Natural killer cell treated with Interleukin-12 subunit alpha and Interleukin-12 subunit beta and Interleukin-15 and Interleukin-18, amount 100 ng/mL, for 72 hours (primary cell): Measurements from ENCODE around the gene SMURF2. TPM values are rescaled to one million over a fixed set of nuclear protein-coding genes. Genes with fewer than 3 reads are reported as not detected.
"Not testable (repeated sequence)": the region's sequence is repeated elsewhere in the genome, so short reads cannot be mapped to it uniquely, and the experiment has no call there.

ENCODE experiments used
- ATAC-seq, 2 donors: fragments of 150-1000 bp; cut with Tn5 transposase in 1 of 2; sonication (Bioruptor Pico), chemical (Tn5 transposase) in 1 of 2; 2 replicates each; pipeline ENCODE4 v1.10.0; 2021
- DNase-seq: peaks from one replicate; pipeline ENCODE4 v3.0.0; 2022; ENCODE audit warnings: low spot score
- H3K27ac Mint-ChIP-seq, 2 donors: 1 replicate in 1 of 2; 2 replicates in 1 of 2; pipeline ENCODE4 v1.8.0; 2022; ENCODE audit warnings: mixed read lengths in 2 of 2, mild to moderate bottlenecking in 1 of 2, moderate library complexity in 1 of 2
- H3K27me3 Mint-ChIP-seq, 2 donors: 1 replicate in 1 of 2; 2 replicates in 1 of 2; pipeline ENCODE4 v1.8.0; 2022; ENCODE audit warnings: mixed read lengths in 2 of 2
- H3K36me3 Mint-ChIP-seq: one replicate; pipeline ENCODE4 v1.8.0; 2022; ENCODE audit warnings: mixed read lengths
- H3K4me1 Mint-ChIP-seq, 2 donors: 1 replicate in 1 of 2; 2 replicates in 1 of 2; pipeline ENCODE4 v1.8.0; 2022; ENCODE audit warnings: low read depth in 2 of 2, mixed read lengths in 2 of 2, mild to moderate bottlenecking in 1 of 2
- H3K4me3 Mint-ChIP-seq: one replicate; pipeline ENCODE4 v1.8.0; 2022; ENCODE audit warnings: mixed read lengths
- H3K9me3 Mint-ChIP-seq: 2 replicates; pipeline ENCODE4 v1.8.0; 2022; ENCODE audit warnings: mixed read lengths
- total RNA-seq, 2 donors: library from RNA; stranded (reverse); gene quantifications; one replicate each; pipeline ENCODE4 v1.2.3, GENCODE V29; 2022

SMURF2 gene
- total RNA-seq, 2 donors from 2014 or later: 18.0 to 26.1 TPM

DNA sequence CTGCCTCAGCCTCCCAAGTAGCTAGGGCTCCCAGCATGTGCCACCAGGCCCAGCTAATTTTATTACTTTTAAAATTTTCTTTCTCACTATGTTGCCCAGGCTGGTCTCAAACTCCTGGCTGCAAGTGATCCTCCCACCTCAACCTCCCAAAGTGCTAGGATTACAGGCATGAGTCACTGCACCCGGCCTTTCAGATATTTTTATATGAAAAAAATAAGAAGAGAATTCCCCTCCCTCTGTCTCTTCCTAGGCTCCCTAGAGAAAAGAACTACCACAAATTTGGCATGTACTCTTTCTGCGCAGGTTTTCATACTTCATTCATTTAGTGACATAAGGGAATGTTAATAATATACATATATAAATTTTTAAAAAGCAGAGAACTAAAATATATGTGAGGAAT lies 21.7 kb upstream of the SMURF2 start:
- Mint-ChIP-seq H3K9me3 (no peaks in the 10 kb centered on the region), H3K36me3 (no peaks in the 10 kb centered on the region), H3K4me1 (no peaks in the 10 kb centered on the region), H3K4me3 (no peak overlapping the region), H3K27ac (no peak overlapping the region), H3K27me3 (no peaks in the 10 kb centered on the region)
- ATAC-seq (no peak), DNase-seq (no peak)

DNA sequence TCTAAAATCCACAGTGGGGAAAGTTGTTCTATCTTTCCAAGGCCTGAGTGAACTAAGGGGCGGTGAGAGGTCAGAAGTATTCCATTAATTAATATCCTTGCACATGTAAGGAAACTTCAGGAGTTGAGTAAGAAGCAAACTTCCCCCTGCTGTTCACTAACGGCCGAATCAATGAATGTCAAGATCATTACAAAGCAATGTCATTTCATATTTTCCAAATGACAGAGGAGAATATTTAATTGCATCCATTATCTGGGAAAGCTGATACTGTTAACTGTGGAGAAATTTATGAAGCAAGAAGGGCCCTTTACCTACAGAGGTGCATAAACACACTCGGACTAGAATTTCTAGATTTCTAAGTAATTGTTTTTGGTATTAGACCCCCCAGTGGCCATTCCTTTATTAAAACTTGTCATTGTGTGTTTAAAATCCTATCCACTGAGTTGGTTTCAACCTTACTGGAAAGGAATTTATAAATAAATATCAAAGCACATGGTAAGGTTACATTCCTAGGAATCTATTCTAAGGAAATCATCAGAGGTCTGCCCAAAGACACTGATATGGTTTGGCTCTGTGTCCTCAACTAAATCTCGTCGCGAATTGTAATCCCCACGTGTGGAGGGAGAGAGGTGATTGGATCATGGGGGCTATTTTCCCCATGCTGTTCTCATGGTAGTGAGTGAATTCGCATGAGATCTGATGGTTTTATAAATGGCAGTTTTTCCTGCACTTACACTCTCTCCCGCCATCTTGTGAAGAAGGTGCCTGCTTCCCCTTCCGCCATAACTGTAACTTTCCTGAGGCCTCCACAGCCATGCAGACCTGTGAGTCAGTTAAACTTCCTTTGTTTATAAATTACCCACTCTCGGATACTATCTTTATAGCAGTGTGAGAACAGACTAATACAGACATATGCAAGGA lies 20.4 kb upstream of the SMURF2 start:
- ATAC-seq (no peak), DNase-seq (no peak)
- Mint-ChIP-seq H3K4me1 (no peaks in the 10 kb centered on the region), H3K4me3 (no peak overlapping the region), H3K27me3 (no peaks in the 10 kb centered on the region), H3K9me3 (no peaks in the 10 kb centered on the region), H3K36me3 (no peaks in the 10 kb centered on the region), H3K27ac (no peak overlapping the region)

DNA sequence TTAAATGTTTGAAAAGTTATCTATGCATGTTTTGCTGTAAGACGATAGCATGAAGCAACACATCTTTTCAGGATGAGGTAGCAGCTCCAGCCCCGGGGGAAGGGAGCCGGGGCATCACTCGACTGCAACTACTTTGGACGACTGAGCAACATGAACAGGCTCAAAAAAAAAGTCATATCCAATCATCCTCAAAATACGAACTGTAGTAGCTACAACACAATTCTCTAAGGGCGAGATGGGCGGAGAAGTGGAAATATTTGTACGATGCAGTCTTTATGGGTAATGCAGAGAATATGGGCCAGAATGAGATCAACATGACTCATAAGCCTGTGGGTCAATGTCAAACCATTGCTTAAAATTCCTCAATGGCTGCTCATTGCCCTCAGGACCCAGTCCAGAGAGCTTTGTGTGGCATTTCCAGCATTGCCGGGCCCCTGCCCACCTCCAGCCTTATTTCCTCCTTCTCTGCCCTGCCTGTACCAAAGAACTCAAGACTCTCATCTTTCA lies 17.7 kb upstream of the SMURF2 start:
- no peak overlapping the region for H3K4me3 Mint-ChIP-seq
- no peaks in the 10 kb centered on the region for H3K36me3 Mint-ChIP-seq
- H3K9me3 Mint-ChIP-seq: no peaks in the 10 kb centered on the region
- ATAC-seq (no peak), DNase-seq (no peak)
- H3K27me3 Mint-ChIP-seq: no peaks in the 10 kb centered on the region
- no peaks in the 10 kb centered on the region for H3K4me1 Mint-ChIP-seq
- peak overlapping the region in 1 of 2 donors; percentile 54 for H3K27ac Mint-ChIP-seq

DNA sequence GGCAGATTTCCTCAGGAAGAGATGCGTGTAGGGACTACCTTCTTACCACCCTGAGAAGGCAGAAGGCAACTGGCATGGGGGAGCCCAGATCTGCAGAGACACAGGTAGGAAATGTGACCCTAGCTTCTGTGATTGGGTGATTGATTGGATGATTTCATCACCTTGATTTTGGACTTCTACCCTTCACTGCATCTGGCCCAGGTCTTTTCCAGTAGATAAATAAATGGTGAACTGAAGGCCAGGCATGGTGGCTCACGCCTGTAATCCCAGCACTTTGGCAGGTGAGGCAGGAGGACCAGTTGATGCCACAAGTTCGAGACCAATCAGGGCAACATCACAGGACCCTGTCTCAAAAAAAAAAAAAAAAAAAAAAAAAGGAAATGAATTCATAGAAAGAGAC lies 14.7 kb upstream of the SMURF2 start:
- no peaks in the 10 kb centered on the region for H3K27me3 Mint-ChIP-seq
- H3K4me1 Mint-ChIP-seq: no peaks in the 10 kb centered on the region
- DNase-seq (no peak), ATAC-seq (no peak)
- no peak overlapping the region for H3K4me3 Mint-ChIP-seq
- no peak overlapping the region for H3K27ac Mint-ChIP-seq
- H3K9me3 Mint-ChIP-seq: no peaks in the 10 kb centered on the region
- H3K36me3 Mint-ChIP-seq: no peaks in the 10 kb centered on the region

DNA sequence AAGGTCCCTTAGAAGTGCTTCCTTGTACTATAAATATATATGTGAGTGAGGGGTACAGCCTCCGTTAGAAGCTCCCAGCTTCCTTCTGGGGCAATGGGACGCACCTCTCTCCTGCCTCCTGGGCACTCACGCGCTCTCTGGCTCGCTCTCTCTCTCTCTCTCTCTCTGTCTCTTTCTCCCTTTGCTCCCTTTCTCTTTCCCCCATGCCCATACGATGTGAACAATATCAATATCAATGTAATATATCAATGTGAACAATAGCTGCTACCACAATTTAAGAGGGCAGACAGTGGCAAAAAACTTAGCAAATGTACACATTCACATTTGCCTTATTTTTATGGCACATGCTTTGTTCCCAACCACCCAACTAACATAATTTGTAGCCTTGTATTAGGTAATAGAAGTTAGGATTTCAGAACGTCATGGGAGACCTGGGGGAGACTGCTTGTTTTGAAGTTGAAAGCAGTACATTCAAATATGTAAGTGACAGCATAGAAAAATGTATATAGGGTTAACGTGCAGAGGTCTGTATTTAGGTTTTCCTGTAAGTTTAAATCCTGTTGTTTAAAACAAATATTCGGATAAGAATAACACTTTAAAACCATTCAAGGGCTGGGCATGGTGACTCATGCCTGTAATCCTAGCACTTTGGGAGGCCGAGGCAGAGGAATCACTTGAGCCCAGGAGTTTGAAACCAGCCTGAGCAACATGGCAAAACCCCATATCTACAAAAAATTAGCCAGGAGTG lies 8.9 kb upstream of the SMURF2 start:
- not testable (repeated sequence) for H3K9me3 Mint-ChIP-seq, H3K4me1 Mint-ChIP-seq, H3K27me3 Mint-ChIP-seq, ATAC-seq, DNase-seq, H3K4me3 Mint-ChIP-seq, H3K27ac Mint-ChIP-seq, H3K36me3 Mint-ChIP-seq

DNA sequence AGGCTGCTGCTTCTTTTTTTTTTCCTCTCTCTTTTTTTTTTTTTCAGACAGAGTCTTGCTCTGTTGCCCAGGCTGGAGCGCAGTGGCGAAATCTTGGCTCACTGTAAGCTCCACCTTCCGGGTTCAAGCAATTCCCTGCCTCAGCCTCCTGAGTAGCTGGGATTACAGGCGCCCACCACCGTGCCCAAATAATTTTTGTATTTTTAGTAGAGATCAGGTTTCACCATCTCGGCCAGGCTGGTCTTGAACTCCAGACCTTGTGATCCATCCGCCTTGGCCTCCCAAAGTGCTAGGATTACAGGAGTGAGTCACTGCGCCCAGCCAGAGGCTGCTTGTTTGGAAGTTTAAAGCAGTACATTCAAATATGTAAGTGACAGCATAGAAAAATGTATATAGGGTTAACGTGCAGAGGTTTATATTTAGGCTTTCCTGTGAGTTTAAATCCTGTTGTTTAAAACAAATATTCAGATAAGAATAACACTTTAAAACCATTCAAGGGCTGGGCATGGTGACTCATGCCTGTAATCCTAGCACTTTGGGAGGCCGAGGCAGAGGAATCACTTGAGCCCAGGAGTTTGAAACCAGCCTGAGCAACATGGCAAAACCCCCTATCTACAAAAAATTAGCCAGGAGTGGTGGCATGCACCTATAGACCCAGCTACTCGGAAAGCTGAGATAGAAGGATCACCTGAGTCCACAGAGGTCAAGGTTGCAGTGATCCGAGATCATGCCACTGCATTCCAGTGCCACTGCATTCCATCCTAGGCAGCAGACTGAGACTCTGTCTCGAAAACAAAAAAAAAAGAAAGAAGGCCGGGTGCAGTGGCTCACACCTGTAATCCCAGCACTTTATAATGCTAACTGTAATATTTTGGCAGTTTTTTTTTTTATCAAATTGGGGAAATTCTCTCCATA lies 6.0 kb upstream of the SMURF2 start:
- ATAC-seq, H3K27ac Mint-ChIP-seq, H3K27me3 Mint-ChIP-seq, H3K4me3 Mint-ChIP-seq, H3K4me1 Mint-ChIP-seq, DNase-seq, H3K36me3 Mint-ChIP-seq, H3K9me3 Mint-ChIP-seq: not testable (repeated sequence)

DNA sequence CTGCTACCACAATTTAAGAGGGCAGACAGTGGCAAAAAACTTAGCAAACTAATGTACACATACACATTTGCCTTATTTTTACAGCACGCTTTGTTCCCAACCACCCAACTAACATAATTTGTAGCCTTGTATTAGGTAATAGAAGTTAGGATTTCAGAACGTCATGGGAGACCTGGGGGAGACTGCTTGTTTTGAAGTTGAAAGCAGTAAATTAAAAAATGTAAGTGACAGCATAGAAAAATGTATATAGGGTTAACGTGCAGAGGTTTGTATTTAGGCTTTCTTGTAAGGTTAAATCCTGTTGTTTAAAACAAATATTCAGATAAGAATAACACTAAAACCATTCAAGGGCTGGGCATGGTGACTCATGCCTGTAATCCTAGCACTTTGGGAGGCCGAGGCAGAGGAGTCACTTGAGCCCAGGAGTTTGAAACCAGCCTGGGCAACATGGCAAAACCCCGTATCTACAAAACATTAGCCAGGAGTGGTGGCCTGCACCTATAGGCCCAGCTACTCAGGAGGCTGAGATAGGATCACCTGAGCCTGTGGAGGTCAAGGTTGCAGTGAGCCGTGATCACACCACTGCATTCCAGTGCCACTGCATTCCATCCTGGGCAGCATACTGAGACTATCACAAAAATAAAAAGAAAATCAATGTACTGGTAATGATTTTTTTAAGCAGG lies 2.3 kb upstream of the SMURF2 start:
- not testable (repeated sequence) for H3K27me3 Mint-ChIP-seq, ATAC-seq, H3K4me3 Mint-ChIP-seq, H3K36me3 Mint-ChIP-seq, DNase-seq, H3K27ac Mint-ChIP-seq, H3K9me3 Mint-ChIP-seq
- peaks cover 12 to 17% of the 10 kb centered on the region in 2 donors for H3K4me1 Mint-ChIP-seq

DNA sequence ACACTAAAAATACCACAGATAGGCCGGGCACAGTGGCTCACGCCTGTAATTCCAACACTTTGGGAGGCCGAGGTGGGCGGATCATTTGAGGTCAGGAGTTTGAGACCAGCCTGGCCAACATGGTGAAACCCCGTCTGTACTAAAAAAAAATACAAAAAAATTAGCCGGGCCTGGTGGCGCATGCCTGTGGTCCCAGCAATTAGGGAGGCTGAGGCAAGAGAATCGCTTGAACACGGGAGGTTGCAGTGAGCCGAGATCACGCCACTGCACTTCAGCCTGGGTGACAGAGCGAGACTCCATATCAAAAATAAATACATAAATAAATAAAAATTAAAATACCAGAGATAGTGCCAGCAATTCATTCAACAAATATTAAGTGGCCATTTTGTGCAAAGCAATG lies 1.7 kb upstream of the SMURF2 start:
- not testable (repeated sequence) for H3K36me3 Mint-ChIP-seq, ATAC-seq, H3K27ac Mint-ChIP-seq, H3K27me3 Mint-ChIP-seq, DNase-seq, H3K4me3 Mint-ChIP-seq, H3K9me3 Mint-ChIP-seq
- H3K4me1 Mint-ChIP-seq: peaks cover 15 to 22% of the 10 kb centered on the region in 2 donors

DNA sequence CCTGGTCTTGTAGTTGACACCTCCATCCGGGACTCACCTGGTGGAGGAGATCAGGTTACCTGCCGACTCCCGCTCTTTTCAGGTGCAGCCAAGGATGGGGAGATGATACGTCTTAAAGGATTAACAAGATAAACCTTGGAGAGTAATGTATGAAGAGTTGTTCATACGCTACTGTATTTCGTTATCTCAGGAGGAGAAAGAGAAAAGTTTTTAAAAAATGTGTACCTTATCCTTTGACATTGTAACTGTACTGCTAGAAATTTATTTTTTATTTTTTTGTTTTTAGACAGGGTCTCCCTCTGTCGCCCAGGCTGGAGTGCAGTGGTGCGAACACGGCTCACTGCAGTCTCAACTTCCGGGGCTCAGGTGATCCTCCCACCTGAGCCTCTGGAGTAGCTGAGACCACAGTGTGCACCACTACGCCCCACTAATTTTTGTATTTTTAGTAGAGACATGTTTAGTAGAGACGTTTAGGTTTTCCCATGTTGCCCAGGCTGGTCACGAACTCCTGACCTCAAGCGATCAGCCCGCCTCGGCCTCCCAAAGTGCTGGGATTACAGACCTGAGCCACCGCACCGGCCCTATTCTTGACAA lies 764 bp upstream of the SMURF2 start:
- Mint-ChIP-seq H3K27ac (peak overlapping the region; percentile 78 to 94), H3K36me3 (no peaks in the 10 kb centered on the region), H3K4me1 (peaks cover 18 to 26% of the 10 kb centered on the region in 2 donors), H3K9me3 (no peaks in the 10 kb centered on the region), H3K4me3 (peak overlapping the region; percentile 95), H3K27me3 (no peaks in the 10 kb centered on the region)
- ATAC-seq (no peak), DNase-seq (no peak)

DNA sequence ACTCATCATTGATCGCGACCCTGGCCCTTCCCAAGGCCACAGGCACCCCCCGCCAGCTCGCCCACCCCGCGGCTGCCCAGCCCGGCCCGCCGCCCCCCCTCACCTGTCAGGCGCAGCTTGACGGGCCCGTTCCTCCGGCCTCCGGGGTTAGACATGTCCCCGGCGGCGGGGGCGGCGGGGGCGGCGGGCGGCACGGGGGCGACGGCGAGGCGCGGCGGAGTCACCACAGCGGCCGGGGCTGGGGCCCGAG lies 456 bp downstream of the SMURF2 start:
- Mint-ChIP-seq H3K27ac (peak overlapping the region; percentile 78 to 94), H3K9me3 (no peaks in the 10 kb centered on the region), H3K27me3 (no peaks in the 10 kb centered on the region), H3K4me3 (peak overlapping the region; percentile 95), H3K4me1 (peaks cover 26 to 36% of the 10 kb centered on the region in 2 donors), H3K36me3 (no peaks in the 10 kb centered on the region)
- ATAC-seq (no peak), DNase-seq (no peak)

DNA sequence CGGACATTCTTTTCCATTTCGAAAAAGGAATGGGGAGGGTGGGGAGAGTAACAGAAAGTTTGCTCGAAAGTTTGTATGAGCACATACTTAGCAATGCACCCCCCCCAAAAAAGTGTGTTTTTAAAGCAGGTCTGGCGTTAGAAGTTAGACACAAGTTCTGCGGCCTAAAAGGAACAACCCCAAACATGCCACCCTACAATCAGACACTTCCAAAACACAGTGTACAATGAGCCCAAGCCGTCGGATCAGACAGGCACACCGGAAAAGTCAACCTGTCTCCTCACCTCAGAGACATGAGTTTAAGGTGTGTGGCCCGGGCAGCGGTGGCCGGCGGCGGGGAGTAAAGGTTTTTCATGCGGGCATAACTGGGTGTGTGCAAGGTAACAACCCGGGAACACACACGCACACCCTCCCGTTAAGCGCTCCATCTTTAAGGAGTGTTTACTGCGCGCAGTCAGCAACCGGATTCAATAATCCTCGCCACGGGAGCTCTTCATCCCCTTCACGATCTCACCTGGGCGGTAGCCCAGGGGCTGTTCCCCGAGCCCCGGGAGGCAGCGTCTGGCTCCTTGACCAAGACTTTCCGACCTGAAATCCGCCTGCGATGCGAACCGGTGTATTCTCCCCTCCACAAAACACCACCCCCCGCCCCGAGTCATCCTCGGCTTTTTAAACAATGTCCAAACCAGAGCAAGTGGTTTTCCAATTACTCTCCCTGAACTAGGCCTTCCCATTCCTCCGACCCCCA lies 955 bp downstream of the SMURF2 start:
- Mint-ChIP-seq H3K27ac (peak overlapping the region; percentile 78 to 94), H3K4me1 (peaks cover 26 to 37% of the 10 kb centered on the region in 2 donors)

DNA sequence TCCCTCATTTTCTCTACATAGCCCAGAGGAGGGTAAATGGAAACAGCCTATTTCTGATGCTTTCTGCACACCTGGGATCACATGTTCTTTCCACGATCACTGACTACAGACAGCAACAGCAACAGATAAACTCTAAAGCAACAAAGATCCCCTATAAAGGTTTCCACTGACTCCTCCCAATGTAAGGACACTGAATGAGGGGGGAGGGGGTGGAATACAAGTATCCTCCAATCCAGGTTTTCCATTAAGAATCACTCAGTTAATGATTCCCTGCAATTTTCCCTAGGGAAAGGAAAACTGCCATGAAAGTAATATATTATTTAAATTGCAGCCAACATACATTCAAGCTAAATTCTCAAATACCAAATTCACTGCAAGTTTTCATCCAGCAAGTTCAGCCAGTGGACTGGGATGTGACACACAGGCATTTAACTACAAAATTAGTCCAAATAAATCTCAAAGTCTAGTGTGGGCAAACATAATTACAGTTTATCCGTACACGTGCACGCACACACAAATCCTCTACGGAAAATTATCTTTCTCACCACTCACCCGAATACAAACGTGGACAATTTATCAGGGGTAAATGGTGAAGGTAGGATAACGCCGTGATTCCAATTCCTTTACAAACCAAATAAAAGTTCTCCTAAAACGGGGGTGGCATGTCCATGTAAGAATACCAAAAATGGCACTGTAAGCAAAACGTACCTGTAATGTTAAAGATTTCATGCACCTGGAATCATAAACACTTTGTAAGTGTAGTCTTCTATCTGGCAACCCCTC lies 1.7 kb downstream of the SMURF2 start:
- H3K9me3 Mint-ChIP-seq, DNase-seq, H3K36me3 Mint-ChIP-seq, ATAC-seq, H3K27me3 Mint-ChIP-seq: not testable (repeated sequence)
- Mint-ChIP-seq H3K27ac (peak overlapping the region; percentile 78 to 94), H3K4me1 (peaks cover 26 to 43% of the 10 kb centered on the region in 2 donors), H3K4me3 (peak overlapping the region; percentile 95)

More for the DNA sequence above, 955 bp downstream of the SMURF2 start:
- not testable (repeated sequence) for H3K9me3 Mint-ChIP-seq, ATAC-seq, DNase-seq, H3K27me3 Mint-ChIP-seq, H3K36me3 Mint-ChIP-seq
- peak overlapping the region; percentile 95 for H3K4me3 Mint-ChIP-seq
